Measurements from ENCODE around the gene TAGLN2. TPM values are rescaled to one million over a fixed set of nuclear protein-coding genes. Genes with fewer than 3 reads are reported as not detected.
"Not testable (repeated sequence)": the region's sequence is repeated elsewhere in the genome, so short reads cannot be mapped to it uniquely, and the experiment has no call there.

TAGLN2 gene
- total and polyA plus RNA-seq, 2 experiments from 2014 or later, result 3.8 to 18.5 TPM

DNA sequence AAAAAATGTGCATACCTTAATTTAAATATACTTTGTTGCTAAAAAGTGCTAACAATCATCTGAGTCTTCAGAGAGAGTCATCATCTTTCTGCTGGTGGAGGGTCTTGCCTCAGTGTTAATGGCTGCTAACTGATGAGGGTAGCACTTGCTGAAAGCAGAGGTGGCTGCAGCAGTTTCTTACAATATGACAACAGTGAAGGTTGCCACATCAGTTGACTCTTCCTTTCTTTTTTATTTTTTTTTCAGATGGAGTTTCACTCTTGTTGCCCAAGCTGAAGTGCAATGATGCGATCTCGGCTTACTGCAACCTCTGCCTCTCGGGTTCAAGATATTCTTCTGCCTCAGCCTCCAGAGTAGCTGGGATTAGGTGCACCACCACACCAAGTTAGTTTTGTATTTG, 22.8 kb downstream of the TAGLN2 start:
- DNase-seq (ENCODE audit: low read depth in 1 of 2, low spot score in 1 of 2), result no peak
- no peak overlapping the region for H3K4me3 ChIP-seq
- peaks cover 9% of the 10 kb centered on the region for H3K4me1 ChIP-seq (ENCODE audit: low read depth)
- H3K36me3 ChIP-seq, result no peaks in the 10 kb centered on the region
- no peak overlapping the region for H3K27ac ChIP-seq
- no peaks in the 10 kb centered on the region for H3K9me3 ChIP-seq (ENCODE audit: low read depth)
- H3K27me3 ChIP-seq, result no peaks in the 10 kb centered on the region
- TF ChIP-seq, protein P1, sequence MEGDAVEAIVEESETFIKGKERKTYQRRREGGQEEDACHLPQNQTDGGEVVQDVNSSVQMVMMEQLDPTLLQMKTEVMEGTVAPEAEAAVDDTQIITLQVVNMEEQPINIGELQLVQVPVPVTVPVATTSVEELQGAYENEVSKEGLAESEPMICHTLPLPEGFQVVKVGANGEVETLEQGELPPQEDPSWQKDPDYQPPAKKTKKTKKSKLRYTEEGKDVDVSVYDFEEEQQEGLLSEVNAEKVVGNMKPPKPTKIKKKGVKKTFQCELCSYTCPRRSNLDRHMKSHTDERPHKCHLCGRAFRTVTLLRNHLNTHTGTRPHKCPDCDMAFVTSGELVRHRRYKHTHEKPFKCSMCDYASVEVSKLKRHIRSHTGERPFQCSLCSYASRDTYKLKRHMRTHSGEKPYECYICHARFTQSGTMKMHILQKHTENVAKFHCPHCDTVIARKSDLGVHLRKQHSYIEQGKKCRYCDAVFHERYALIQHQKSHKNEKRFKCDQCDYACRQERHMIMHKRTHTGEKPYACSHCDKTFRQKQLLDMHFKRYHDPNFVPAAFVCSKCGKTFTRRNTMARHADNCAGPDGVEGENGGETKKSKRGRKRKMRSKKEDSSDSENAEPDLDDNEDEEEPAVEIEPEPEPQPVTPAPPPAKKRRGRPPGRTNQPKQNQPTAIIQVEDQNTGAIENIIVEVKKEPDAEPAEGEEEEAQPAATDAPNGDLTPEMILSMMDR (IDR thresholded peaks at IDR 0.05; ENCODE audit: low read depth, low read length), result no peak

DNA sequence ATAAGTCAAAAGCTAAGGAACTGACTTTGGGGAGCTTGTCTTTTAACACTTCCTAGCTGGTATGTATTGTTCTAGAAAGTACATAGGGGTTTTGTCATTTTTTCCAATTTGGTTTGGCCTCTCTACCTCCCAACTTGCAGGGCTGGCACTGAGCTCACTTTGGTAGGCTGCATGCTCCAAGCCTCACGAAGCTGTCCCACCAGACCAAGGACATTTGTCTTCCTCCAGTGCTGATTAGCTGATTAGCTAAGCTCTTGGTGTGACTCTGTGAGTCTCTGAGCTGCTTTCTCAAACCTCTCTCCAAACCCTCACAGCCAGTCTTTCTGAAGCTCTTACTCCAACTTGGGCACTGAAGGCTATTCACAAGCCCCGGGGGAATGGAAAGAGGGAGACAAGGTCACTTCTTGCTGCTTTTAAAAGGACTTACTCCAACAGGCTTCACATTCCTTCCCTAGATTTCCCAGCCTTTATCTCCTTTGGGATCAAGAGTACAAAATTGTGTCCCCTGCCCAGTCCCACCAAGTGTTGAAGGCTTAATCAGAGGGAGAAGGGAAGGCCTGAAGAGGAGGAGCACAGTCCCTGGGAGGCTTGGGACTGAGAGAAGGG, 24.4 kb downstream of the TAGLN2 start:
- H3K9me3 ChIP-seq (ENCODE audit: low read depth), result no peaks in the 10 kb centered on the region
- H3K4me3 ChIP-seq, result no peak overlapping the region
- H3K27me3 ChIP-seq, result no peaks in the 10 kb centered on the region
- no peaks in the 10 kb centered on the region for H3K36me3 ChIP-seq
- peaks cover 9% of the 10 kb centered on the region for H3K4me1 ChIP-seq (ENCODE audit: low read depth)
- DNase-seq (ENCODE audit: low read depth in 1 of 2, low spot score in 1 of 2), result no peak
- H3K27ac ChIP-seq, result no peak overlapping the region
- TF ChIP-seq, protein P1 (IDR thresholded peaks at IDR 0.05; ENCODE audit: low read depth, low read length), result no peak

DNA sequence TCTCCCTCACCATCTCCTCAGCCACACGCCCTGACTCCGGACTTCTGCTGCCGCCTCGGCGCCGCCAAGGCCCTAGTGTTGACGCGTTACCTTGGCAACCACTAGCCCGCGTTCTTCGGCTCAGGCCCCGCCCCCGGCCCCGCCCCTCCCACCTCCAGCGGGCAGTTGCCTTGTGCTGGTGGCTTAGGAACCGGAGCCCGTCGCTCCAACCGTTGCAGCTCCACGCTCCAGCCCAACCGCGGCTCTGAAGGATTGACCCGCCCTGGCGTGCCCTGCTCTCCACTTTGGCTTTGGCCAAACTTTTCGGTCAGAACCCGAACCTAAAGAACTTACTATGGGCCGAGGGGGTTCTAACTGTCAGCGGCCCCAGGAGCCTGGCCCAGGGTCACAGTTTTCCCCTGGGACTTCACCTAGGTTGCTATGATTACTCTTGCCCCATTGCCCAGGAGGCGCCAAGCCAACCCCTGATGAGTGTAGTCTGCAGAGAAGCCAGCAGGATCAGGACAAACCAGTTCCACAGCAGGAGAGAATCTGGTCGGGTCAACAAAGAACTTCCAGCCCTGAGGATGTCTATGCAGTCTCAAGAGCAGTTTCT, 25.1 kb downstream of the TAGLN2 start, which contains the start of gene CFAP45:
Gene CFAP45, minus strand, starts transcription at position 80 of the 595 bp plus-strand sequence. Its CDS starts 67 bp downstream, at position 13.
- no peaks in the 10 kb centered on the region for H3K27me3 ChIP-seq
- TF ChIP-seq, protein P1 (IDR thresholded peaks at IDR 0.05; ENCODE audit: low read depth, low read length), result no peak
- peak; percentile 91 to 95 for DNase-seq (ENCODE audit: low read depth in 1 of 2, low spot score in 1 of 2)
- H3K36me3 ChIP-seq, result no peaks in the 10 kb centered on the region
- H3K9me3 ChIP-seq (ENCODE audit: low read depth), result no peaks in the 10 kb centered on the region
- no peak within 1 kb of the TSS for H3K27ac ChIP-seq
- H3K4me3 ChIP-seq, result no peak within 1 kb of the TSS
- peaks cover 9% of the 10 kb centered on the region for H3K4me1 ChIP-seq (ENCODE audit: low read depth)

DNA sequence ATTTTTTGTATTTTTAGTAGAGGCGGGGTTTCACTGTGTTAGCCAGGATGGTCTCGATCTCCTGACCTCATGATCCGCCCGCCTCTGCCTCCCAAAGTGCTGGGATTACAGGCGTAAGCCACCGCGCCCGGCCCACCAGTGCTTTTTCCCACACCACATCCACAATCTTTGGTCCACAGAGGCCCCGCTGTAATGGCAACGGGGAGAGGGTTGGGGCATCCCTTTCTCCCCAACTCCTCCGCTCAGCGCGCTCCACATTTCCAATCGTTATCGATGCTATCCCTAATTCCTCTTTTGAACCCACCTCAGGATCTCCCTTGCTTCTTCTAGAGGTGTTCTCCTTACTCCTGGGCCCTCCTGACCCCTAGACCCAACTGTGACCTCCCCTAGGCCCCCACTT, 25.7 kb downstream of the TAGLN2 start:
- not testable (repeated sequence) for DNase-seq (ENCODE audit: low read depth in 1 of 2, low spot score in 1 of 2); H3K27me3 ChIP-seq; H3K4me3 ChIP-seq; H3K9me3 ChIP-seq (ENCODE audit: low read depth); H3K36me3 ChIP-seq; H3K4me1 ChIP-seq (ENCODE audit: low read depth); H3K27ac ChIP-seq

DNA sequence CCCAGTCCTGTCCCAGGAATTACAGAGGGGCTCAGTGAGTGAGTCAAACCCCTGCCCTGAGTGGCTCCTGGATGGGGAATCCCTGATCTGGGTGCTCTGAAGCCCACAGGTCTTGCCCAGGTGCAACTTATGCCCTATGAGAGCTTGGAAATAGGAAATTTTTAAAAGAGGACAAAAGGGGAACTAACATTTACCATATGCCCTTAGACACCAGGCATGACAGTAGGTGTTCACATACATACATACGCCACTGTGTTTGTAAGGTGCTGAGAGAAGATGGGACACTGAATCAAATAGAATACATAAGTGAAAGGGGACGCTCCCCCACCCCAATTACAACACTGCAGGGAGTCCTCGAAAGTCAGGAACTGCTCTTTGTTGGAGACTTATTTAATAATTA, 26.8 kb downstream of the TAGLN2 start:
- H3K4me1 ChIP-seq (ENCODE audit: low read depth), result peaks cover 9% of the 10 kb centered on the region
- DNase-seq (ENCODE audit: low read depth in 1 of 2, low spot score in 1 of 2), result no peak
- TF ChIP-seq, protein P1 (IDR thresholded peaks at IDR 0.05; ENCODE audit: low read depth, low read length), result no peak
- no peaks in the 10 kb centered on the region for H3K36me3 ChIP-seq
- H3K9me3 ChIP-seq (ENCODE audit: low read depth), result no peaks in the 10 kb centered on the region
- H3K27me3 ChIP-seq, result no peaks in the 10 kb centered on the region
- no peak overlapping the region for H3K4me3 ChIP-seq
- H3K27ac ChIP-seq, result no peak overlapping the region

DNA sequence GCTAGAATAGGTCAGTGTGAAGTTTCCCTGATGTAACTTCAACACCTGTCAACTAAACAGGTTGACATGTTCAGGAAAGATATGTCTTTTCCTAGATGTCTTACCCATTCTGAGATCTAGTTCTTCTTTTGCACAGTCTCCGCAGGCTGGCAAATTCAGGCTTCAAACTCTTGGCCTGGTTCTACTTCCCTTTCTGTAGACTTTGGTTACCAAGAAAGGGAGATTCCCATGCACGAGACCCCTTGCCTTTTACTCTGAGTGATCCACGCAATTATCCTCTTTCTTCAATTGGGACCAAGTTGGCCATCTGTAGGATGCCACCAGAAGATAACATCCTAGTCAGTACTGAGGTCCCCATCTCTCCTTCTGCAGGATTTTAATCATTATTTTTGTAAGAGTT, 27.3 kb downstream of the TAGLN2 start:
- DNase-seq (ENCODE audit: low read depth in 1 of 2, low spot score in 1 of 2), result no peak
- Histone ChIP-seq H3K27me3 (no peaks in the 10 kb centered on the region), H3K36me3 (no peaks in the 10 kb centered on the region), H3K27ac (no peak overlapping the region), H3K9me3 (ENCODE audit: low read depth) (no peaks in the 10 kb centered on the region), H3K4me3 (no peak overlapping the region), H3K4me1 (ENCODE audit: low read depth) (peaks cover 9% of the 10 kb centered on the region)
- TF ChIP-seq, protein P1 (IDR thresholded peaks at IDR 0.05; ENCODE audit: low read depth, low read length), result no peak

Data from cardiac muscle cell (in vitro differentiated cells and primary cell).